Posterior vena cava (tissue), 2 donors: ENCODE results near the gene PTGIS. TPM values are rescaled to one million over a fixed set of nuclear protein-coding genes. Genes with fewer than 3 reads are reported as not detected.
"Not testable (repeated sequence)": the region's sequence is repeated elsewhere in the genome, so short reads cannot be mapped to it uniquely, and the experiment has no call there.

Experiments used
- DNase-seq: peaks from one replicate; pipeline ENCODE4 v3.0.0-alpha.2; 2020; ENCODE audit warnings: low spot score
- intact Hi-C, 2 donors: fragments of 100-400 bp; cut with DNase I; formaldehyde crosslinking; loops; one replicate each; pipeline versions ENCODE4 v1.14.1 to v1.14.2; 2022 to 2023
- total RNA-seq, 2 donors: library from RNA; stranded (reverse); fragmentation: NEBNext Ultra II Directional; extraction: Animal tissue kit (Norgen Biotek cat#: 25700); gene quantifications; one replicate each; pipeline ENCODE4 v1.2.1, GENCODE V29; 2021
- donor health status: DM: yes; HTN: yes; CAD: no.
- donor health status: DM: yes; HTN: yes; CAD: no.

Gene PTGIS
- total RNA-seq, 2 donors from 2014 or later: 359 to 447 TPM

DNA sequence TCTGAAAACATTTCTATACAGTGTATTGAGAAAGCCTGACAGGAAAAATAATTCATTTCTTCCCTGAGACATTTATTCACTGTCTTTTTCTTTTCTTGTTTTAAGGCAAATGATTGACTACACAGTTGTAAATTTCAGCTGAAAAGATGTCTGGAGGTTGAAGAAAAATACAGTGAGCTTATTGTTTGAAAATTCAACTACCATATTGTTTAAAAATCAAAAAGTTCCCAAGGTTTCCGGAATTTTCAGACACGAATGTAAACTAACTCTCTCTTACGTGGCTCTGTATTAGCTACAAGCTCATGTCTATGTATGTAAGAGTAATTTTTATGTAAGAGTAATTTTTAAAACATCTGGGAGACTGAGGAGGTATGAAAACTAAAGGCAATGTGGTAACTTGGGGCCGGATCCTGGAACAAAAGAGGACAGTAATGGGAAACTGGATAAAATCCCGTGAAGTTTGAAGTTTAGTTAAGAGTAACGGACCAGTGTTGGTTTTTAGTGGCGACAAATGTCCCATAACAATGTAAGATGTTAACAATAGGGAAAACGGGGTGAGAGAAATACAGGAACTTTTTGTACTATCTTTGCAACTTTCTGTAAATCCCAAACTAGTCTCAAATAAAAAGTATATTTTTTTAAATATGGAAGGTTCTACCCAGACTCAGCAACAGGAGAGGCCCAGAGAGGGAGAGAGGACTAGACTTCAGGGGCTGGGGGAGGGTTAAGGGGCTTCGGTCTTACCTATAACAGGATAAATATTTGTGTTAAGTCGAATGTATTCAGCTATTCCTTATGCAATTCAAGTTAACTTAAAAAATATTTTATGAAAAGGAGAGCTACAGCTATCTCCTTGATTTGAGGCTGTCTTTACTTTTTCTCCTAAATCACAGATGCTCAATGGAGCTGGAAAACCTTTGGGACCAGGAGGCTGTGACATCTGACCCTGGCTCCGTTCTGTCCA lies 1.3 kb downstream of the PTGIS start:
- intact Hi-C loops: no loop called here
- DNase-seq: no peak

DNA sequence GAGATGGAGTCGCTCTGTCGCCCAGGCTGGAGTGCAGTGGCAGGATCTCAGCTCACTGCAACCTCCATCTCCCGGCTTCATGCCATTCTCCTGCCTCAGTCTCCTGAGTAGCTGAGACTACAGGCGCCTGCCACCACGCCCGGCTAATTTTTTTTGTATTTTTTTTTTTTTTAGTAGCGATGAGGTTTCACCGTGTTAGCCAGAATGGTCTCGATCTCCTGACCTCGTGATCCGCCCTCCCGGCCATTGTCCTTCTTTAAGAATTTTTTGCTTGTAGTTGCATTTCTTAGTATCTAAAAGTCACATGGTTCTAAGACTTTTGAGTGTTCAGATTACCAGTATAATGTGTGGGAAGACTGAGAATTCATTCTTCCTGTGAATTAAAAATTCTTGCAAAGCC lies 2.9 kb downstream of the PTGIS start:
- intact Hi-C loops: not testable (repeated sequence)
- peak; percentile 32 for DNase-seq

DNA sequence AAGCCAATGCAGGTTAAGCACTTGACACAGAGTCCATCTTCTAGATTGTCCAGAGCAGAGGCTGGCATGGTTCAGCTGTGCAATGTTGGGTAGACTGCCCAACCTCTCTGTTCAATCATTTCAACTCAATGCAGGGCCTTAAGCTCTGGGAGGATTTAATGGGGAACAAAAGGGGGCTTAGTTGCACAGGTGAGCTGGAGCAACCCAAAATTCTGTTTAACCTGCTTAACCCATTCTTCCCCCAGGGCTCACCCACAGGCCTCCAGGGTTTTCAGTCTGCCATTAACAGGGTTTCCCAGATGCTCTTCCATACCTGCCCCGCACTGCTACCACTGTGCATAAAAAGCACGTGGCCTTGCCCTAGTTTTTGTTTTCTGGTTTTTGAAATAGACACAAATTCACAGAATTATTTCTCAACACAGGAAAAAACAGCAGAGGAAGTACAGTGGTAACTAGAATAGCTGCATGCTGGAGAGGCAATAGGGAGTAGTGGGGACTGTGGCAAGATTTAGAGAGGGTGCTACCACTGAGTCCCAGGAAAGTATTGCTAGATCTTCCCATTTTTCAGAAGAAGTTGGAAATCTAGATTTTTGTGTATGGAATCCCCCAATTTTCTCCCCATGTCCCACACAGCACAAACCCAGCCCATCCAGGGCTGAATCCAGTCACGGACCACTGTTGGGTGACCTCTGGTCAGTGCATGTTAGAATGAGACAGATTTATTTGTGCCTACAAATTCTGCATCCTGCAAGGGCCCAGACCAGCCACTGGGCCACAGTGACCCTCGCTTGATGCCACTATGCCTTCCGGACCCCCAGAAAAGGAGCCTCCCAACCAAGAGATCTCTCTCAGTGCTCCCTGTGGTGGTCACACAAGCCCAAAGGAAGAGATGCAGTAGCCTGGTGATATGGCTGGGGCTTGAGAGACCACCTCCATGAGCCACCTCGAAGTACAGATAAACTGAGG lies 4.6 kb downstream of the PTGIS start:
- DNase-seq: peak; percentile 40
- intact Hi-C loops: no loop called here

DNA sequence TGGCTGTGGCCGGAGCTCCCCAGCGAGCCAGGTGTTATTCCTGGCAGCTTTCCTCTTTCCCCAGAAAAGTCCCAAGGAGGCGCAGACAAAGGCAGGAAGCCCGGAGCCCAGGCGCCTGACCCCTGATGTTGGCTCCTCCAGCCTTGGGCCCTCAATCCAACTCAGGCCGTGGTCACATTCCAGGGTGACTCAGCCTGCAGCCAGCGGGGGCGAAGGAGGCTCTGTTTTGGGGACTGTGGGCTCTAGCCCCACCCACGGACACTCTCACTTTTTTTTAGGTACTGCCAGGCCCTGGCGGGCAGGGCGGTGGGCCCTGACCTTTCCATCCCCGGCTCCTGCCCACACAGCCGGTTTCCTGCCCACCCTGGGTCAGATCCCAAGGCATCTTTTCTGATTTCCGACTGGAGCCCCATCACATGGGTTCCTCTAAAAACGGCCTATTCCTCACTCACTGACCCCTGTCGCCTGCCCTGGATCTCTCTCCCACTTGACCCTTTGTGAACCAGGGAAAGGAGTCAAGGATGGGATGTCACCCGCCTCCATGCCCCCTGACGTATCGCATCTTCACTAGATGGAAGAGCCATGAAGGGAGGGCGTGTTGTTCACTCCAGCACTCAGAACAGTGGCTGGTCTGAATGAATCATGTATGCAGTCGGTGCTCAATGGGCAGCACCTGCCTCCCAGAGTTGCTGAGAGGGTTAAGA lies 5.5 kb downstream of the PTGIS start:
- intact Hi-C loops: no loop called here
- peak; percentile 95 for DNase-seq

DNA sequence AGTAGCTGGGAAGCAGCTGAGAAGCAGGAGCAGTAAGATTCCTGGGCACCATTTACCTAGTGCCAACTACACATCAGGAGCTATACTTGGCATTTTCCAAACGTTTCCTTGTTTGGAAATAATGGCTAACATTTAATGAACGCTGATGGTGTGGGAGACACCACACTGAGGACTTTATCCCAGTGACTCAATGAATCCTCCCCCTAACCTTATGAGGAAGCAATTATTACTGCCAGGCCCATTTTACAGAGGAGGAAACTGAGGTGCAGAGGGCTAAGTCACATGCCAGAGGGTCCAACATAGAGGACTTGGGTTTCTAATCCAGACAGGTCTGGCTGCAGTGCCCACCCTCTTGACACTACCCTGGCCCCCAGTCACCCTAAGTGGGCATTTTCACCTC lies 6.1 kb downstream of the PTGIS start:
- no peak for DNase-seq
- intact Hi-C loops: no loop called here

DNA sequence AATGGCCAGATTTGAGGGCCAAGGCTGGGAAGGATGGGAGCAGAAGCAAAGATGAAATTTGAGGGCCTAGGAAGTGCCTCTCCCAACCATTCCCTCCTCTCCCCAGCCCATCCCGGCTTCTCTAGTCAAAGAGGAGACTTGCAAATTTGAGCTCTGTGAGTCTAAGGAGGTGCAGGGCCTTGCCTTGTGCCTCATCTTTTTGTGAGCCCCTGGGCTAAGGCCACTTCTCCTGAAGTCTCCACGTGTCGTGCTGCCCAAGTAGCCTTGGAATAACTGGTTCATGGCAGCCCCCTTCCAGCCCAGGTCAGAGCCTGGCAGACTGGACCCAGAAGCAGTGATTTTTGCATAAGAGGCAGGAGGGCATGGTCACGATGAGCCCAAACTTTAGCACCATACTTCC lies 6.7 kb downstream of the PTGIS start:
- DNase-seq: peak; percentile 35

DNA sequence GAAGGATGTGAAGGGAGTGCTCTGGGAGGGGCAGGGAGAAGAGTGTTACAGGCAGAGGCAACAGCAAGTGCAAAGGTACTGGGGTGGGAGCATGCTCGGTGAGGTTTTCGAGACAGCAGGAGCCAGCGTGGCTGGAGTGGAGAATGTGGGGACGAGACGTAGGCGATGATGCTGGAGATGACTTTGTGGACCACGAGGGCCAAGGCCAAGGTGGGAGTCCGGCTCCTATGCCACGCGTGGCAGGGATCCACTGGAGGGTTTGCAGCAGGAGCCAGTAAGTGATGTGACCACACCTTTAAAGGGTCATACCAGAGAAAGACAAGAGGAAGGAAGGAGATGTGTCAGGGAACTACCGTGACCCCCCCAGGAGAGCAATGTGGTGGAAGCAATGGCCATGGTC lies 7.3 kb downstream of the PTGIS start:
- DNase-seq: peak; percentile 66
- intact Hi-C loops: no loop called here

More for the DNA sequence above, 6.7 kb downstream of the PTGIS start:
- intact Hi-C loops: no loop called here

DNA sequence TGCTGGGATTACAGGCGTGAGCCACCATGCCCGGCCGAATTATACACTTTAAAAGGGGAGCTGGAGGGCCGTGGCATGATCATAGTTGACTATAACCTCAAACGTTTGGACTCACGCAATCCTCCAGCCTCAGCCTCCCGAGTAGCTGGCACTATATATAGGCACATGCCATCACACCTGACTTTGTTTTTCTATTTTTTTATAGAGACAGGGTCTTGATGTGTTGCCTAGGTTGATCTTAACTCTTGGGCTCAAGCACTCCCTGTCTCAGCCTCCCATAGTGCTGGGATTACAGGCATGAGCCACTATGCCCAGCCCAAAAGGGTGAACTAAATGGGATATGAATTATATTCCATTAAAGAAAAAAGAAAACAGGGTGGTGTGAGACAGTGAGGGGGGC lies 7.8 kb downstream of the PTGIS start:
- intact Hi-C loops: no loop called here
- no peak for DNase-seq

DNA sequence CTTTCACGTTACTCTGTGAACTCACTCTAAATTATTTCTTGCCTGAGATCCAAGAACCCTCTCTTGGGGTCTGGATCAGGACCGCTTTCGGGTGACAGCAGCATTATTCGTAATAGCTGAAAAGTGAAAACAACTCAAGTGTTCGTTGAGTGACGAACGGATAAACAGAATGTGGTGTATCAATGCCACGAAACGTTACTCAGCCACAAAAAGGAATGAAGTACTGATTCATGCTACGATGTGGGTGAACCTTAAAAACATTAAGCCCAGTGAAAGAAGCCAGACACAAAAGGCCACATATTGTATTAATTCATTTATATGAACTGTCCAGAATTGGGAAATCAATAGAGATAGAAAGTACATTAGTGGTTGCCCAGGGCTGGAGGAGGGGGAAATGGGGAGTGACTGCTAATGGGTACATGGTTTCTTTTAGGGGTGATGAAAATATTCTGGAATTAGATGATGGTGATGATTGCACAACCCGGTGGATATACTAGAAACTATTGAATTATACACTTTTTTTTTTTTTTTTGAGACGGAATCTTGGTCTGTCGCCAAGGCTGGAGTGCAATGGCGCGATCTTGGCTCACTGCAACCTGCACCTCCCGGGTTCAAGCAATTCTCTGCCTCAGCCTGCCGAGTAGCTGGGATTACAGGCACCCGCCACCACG lies 8.4 kb downstream of the PTGIS start:
- intact Hi-C loops: loop anchor here in 1 of 2 donors (5.0 kb wide), 1 partner anchor 33 kb away; no protein-coding TSS in a partner anchor
- no peak for DNase-seq

DNA sequence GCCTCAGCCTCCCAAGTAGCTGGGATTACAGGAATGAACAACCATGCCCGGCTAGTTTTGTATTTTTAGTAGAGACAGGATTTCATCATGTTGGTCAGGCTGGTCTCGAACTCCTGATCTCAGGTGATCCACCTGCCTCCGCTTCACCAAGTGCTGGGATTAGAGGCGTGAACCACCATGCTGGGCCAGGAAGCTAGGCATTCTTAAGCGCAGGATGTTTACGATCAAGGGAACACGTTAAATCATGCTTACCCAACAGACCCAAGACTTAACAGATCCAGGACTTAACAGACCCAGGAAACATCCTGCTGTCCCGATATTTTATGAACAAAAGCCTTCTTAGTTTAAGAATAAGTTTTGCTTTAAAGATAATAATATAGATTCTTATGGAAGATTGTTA lies 9.1 kb downstream of the PTGIS start:
- DNase-seq: no peak
- intact Hi-C loops: loop anchor here in 1 of 2 donors (5.0 kb wide), 1 partner anchor 33 kb away; no protein-coding TSS in a partner anchor

DNA sequence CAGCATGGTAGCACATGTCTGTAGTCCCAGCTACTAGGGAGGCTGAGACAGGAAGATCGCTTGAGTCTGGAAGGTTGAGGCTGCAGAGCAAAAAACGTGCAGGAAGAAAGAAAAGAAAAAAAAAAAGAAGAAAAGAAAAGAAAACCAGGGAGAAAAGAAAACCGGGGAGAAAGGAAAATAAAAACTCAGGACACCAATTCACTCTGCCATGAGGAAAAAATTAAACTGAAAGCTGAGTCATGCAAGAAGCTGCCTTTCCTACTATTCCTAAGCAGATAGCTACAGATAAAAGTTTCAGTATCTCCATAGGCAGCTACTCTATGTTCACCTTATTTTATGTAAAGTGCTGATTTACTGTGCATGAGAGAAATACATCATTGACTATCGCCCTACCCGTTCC lies 10.5 kb downstream of the PTGIS start:
- no peak for DNase-seq
- intact Hi-C loops: loop anchor here in 1 of 2 donors (5.0 kb wide), 1 partner anchor 35 kb away; no protein-coding TSS in a partner anchor

DNA sequence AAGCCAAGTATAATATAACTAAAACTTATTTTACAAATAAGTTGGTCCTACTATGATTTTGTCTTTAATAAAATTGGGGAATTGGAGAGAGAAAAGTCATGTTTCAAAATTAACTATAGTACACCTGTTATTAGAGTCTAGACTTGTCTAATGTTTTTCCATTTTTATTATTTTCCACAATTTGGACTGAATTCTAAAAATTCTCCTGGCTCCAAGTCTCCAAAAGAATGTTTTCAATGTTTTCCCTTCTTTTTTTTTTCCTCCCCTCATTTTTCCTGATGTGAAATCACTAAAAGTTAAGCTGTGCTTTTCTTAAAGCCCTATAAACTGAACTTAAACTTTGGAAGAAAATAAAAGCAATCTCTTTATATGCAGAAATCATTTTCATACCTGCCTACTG lies 11.3 kb downstream of the PTGIS start:
- intact Hi-C loops: loop anchor here in 1 of 2 donors (5.0 kb wide), 1 partner anchor 36 kb away; no protein-coding TSS in a partner anchor
- no peak for DNase-seq

DNA sequence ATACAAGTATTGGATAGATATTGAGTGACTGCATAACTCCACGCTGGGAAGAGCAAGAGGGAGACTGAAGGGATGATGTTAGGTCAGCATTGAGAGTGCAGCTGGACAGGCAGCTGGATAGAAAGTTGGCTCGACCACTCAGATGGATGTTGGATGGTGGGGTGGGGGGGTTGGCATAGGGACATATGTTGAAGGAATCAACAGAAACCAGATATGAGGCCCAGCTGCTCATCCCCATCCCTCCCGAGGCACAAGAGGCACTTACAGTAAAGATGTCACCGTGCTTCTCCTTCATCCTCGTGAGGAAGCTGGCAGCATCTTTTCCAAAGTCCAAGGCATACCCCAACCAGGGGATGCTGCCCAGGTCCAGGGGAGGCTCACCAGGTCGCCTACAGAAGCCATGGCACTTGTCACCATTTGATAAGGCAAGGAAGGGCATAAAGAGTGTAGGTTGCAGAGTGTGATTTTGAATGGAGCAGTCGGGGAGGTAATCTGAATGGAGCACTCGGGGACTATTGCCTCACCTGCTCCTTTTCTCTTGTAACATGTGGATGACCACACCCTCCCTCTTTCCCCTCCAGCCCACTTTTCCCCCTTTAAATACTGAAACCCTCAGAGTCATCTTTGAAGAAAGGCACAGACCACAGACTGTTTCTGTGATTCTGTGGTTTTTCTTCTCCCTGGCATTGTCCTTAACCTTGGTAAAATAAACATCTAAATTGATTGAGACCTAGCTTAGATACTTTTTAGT lies 18.0 kb downstream of the PTGIS start:
- no peak for DNase-seq
- intact Hi-C loops: loop anchor here in 1 of 2 donors (10.0 kb wide), 1 partner anchor 305 kb away; no protein-coding TSS in a partner anchor

DNA sequence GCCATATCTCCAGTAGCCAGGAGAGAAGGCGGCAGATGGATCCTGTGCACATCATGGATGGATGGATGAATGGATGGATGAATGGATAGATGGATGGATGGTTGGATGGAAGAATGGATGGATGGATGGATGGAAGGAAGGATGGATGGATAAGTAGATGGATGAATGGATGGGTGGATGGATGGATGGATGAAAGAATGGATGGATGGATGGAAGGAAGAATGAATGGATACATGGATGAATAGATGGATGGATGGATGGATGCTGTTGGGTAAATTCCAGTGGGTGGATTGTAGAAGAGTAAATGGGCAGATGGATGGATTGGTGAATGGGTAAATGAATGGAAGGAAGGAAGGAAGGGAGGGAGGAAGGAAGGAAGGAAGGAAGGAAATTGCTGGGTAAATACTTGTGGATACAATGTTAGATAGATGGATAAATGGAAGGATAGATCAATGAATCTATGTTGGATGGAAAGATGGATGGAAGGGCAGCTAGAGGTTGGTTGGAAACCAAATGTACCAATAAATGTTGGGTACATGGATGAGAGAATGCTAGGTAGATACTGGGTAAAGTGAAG lies 19.5 kb downstream of the PTGIS start:
- intact Hi-C loops: loop anchor here in 1 of 2 donors (10.0 kb wide), 1 partner anchor 306 kb away; no protein-coding TSS in a partner anchor

DNA sequence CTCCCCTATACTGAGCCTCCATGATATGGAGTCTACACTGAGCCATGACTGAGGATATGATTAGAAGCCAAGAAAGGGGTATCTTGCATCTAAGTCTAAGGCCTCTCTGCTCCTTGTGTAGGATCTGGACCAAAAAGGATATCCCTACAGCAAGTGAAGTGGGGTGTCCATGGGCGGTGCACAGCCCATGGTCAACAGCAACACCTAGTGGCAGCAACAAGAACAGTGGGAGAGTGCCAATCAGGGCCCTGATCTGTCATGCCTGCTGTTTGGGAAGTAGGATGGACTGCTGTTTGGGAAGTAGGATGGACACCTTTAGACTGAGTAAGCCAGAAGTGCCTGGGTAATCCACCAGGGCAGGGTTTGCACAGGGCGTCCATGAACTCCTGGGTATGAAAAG lies 22.4 kb downstream of the PTGIS start:
- DNase-seq: no peak
- intact Hi-C loops: loop anchor here in 1 of 2 donors (2.0 to 10.0 kb wide), 2 partner anchors 63 to 309 kb away; no protein-coding TSS in a partner anchor

More for the DNA sequence above, 19.5 kb downstream of the PTGIS start:
- DNase-seq: no peak

DNA sequence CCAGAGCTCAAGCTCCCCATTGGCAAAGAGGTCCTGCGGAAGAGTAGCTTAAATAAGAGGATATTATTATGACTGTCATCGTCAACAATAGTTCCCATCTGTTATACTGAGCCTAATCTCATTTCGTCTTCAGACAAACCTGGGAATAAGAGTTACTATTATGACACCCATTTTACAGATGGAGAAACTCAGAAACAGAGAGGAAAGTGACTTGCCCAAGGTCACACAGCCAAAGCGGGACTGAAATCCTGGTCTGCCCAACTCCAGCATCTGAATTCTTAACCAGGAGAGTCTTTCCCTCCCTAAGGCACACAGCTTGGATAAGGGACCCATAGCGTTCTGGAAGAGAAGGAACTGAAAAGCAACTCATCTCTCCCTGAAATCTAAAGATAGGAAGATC lies 23.4 kb downstream of the PTGIS start:
- intact Hi-C loops: loop anchor here (2.0 to 10.0 kb wide), 3 partner anchors 63 to 310 kb away; no protein-coding TSS in a partner anchor
- no peak for DNase-seq

DNA sequence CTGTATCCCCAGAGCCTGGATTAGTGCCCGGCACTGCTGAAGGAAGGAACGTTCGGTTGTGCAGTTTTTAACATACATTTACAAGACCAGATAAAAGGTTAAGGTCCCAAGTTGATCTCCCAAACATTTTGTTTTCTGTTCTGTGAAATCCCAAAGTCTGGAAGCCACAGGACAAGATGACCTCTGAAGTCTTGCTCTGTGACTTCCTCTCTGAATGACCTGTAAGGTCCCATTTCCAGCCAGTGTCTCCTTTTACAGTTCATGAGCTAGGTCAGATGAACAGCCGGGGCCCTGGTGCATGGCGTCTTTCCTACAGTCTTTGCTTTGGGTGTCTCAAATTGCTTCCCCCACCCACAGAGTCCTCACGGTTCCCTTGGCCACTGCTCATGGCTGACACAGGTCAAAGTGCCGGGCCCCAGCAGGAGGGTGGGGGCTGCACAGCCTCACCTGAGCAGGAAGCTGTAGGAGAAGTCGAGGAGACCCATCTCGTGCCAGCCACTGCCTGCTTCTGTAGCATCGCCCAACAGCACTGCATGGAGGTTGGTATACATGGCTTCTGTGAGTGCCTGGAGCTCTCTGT lies 24.0 kb downstream of the PTGIS start:
- no peak for DNase-seq
- intact Hi-C loops: loop anchor here (2.0 to 10.0 kb wide), 3 partner anchors 63 to 311 kb away; no protein-coding TSS in a partner anchor
